RPMI8226 (cell line): ENCODE results near the gene GCN1.
A peak's percentile ranks its signal among the peaks of the same experiment; 100 is the strongest.

Experiments
- DNase-seq: peaks from one replicate; pipeline ENCODE4 v3.0.0-alpha.2; 2015

Gene GCN1

GRCh38 chr12:120229487-120230325 lies 35.2 kb upstream of the GCN1 start:
- no peak for DNase-seq

DNA sequence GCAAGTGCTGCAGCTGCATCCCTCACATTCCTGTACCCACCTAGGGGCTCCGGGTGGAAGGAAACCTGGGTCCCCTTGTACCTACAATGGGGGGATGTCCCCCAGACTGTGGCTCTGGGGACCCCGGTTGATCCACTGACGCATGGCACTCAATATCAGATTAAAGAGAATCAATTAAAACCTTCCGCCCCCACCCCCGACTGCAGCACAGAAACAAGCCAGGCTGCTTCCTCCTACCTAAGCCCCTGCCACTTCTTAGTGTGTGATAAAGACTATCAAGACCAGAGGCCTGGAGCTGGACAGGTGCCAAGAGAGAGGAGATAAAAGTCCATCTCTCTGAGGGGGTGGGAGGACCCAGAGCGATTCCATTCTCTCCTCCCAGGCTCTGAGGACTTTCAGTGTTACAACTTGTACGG lies 34.6 kb upstream of the GCN1 start:
- DNase-seq = no peak

DNA sequence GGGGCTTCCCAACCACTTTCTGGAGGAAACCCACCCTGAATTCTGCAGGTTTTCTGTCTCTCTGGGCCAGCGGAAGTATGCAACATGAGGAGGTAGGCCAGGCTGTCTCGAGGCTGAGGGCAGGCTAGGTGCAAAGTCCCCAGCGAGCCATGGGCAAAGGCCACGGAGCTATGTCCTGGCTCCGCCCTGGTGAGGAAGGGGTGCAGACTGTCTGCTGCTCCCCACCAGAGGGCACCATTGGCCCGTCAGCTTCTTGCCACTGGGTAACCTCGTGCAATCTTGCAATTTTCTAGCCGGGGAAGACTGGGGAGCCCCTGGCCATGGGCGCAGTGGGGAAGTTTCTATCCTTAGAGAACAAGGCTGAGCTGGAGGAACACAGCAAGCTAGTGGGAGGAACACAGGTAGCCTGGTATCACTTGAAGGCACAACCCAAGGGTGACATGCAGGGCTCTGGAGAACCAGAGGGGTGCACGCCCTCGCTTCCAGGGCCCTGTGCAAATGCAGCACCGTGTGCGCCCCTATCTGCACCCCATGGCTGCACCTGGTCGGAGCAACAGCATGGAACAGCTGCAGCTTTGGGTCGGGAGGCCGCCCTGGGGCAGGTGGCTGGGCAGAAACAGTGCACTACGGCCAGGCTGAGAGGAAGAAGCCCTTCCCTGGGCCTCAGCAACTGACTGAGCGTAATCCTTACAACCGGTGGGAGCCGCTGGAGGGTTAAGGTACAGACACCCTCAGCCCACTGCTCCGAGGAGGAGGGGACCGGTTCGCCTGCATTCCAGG lies 34.0 kb upstream of the GCN1 start:
- peak; percentile 85 for DNase-seq

- DNase-seq = no peak
Observed at GRCh38 chr12:120228041-120228290, 33.5 kb upstream of the GCN1 start.

- no peak for DNase-seq
Observed at GRCh38 chr12:120227233-120228040, 32.9 kb upstream of the GCN1 start.

DNA sequence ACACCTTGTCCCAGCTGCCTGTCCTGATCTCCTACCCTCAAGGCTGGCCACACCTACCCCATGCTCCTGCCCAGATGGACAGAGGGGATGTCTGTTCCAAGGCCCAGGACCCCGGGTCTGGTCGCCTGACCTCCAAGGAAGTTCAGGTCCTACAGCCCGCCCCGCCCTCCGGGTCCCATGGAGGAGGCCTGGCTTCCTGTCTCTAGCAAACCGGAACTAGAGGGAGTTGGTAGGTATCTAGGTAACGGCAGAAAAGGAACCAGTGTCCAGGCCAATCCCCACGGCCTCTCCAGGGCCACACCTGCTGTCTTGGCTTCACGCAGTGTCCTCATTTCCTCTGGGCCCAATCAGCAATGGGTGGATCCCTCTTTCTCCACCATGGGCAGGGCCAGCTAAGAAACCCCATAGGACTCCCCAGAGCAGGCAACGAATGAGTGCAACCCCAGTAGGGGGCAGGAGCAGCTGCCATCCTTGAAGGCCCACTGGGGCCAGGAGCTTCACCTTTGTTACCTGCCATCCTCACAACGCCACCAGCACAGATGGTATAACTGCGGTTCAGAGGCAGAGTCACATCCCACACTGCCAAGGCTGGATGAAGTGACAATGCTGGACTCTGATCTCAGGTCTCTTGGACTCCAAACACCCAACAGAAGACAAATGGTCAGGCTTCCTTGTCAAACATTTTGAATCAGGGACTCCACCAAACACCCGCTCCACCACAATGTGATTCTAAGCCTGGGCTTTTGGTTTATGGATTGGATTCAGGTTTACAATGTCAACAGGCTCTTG lies 31.5 kb upstream of the GCN1 start:
- no peak for DNase-seq

GRCh38 chr12:120225200-120225558 lies 30.7 kb upstream of the GCN1 start:
- DNase-seq = no peak

DNA sequence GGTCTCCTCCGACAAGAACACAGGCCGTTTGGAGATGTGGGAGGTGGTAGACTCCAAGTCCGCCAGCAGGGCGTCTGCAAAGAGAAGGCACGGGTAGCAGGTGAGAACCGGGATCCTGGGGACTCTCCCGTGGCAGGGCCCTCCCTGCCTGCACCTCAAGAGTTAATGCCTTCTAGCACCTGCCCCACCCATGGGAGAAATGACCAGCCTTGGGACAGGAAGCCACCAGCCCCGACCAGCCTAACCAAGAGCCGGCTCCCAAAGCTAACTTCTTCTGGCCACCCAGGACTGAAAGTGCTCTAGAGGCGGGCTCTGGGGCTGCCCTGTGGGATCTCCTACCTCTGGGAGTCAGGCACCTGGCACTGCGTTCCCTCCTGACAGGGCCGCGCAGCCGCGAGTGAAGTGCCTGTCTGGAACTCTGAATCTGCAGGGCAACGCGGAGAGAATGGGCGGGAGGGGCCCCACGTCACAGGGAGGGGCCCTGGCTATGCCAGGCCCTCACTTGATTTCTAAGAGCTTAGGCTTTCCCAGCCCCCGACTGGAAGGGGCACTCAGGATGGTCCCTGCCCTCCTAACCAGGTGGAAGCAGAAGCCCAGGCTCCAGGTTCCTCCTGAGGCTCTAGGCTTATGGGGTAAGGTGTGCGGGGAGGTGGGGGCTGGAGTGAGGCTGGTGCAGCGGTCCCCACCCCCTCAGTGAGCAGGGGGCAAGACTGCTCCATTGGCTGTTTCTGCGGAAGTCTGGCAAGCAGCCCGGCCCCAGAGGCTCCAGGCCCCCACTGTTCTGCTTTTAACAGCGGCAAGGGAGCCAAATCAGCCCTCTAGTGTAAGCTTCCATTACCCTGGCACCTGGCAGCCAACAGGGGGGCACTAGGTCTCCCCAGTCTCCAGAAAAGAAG lies 30.0 kb upstream of the GCN1 start:
- no peak for DNase-seq

DNA sequence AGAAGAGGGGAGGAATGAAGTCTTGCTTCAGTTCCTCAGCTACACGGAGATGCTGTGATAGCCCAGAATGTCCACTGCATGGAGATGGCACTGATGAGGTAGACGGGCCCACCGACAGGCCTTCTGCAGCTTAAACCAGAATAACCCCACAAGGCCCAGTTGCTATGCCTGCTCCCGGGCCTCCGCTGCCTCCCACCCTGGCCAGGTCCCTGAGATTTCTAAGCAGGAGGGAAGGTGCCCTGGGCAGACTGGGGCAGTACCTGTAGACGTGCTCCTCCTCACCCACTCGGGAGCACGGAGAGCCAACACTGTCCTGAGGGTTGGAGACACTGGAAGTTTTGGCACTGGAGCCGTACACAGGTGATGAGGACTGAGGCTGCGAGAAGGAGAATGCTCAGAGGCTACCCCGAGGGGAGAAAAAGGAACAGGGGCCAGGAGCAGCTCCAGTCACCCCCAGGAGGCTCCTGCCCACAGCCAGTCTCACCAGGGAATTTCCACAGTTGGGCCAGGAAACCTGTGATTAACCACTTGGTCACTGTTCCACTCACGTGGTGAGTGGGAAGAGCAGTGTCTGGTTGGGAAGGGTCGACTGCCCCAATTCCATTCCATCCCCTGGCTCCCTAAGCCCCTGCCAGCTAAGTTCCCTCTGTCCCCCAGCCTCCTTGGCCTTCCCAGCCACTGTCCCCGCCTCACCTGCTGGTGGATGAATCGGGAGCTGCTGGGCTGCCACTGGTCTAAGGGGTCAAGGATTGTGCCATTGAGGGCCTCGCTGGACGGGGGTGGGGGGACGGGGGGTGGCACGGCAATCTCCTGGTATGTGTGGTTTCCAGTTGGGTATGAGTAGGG lies 29.2 kb upstream of the GCN1 start:
- no peak for DNase-seq

GRCh38 chr12:120222288-120222832 lies 27.8 kb upstream of the GCN1 start:
- DNase-seq = no peak

GRCh38 chr12:120221576-120221900 lies 27.0 kb upstream of the GCN1 start:
- no peak for DNase-seq

DNA sequence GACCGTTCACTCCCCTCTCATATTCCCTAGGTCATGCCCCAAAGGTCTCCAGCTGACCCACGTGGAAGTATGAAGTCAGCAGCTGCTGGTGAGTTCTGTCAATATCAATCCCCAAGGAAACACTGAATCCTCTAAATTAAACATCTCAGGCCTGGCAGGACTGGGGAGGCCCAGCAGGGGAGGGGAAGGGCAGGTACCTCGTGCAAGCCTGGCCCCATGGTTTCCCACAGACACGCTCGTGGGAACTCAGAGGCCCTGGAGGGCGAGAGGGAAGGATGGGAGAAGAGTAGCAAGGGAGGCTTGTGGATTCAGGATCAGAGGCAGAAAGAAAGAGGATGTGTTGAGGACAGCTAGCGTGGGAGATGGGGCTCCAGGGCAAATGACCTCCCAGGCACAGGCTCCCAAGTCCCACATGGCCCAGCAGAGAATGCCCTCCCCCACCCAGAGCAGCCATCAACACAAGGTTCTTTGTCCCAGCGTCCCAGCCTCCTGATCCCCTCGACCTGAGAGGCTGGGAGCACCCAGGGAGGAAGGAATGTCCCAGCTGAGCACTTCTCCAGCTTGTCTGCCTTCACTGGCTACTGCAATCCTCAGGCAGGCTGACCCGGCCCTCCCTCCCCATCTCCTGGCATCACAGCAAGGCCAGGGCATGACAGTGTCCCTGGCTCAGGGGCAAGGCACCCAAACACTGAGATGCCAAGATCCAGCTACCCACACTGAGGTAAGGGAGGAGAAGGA lies 26.5 kb upstream of the GCN1 start:
- no peak for DNase-seq

GRCh38 chr12:120218680-120219606 lies 24.4 kb upstream of the GCN1 start:
- no peak for DNase-seq

GRCh38 chr12:120216742-120217605 lies 22.5 kb upstream of the GCN1 start:
- no peak for DNase-seq

GRCh38 chr12:120215766-120216735 lies 21.5 kb upstream of the GCN1 start:
- DNase-seq = no peak

GRCh38 chr12:120215357-120215735 lies 20.8 kb upstream of the GCN1 start:
- no peak for DNase-seq
